Fibroblast of pulmonary artery (primary cell): ENCODE data around the gene MUS81.

Source experiments
- DNase-seq: peaks from one replicate; pipeline ENCODE4 v3.0.0-alpha.2; 2010; ENCODE audit warnings: low read depth
- H3K4me3 ChIP-seq: replicated peaks from 2 replicates; pipeline ENCODE4 v1.5.1; 2011; ENCODE audit warnings: low read depth, mild to moderate bottlenecking, control low read depth, low read length, moderate library complexity
- TF ChIP-seq, protein P1 (sequence below): IDR thresholded peaks from 2 replicates; pipeline ENCODE4 v1.5.1; 2011; ENCODE audit warnings: mild to moderate bottlenecking, control low read depth, low read length, inconsistent platforms; ENCODE audit errors: missing control alignments

MUS81 gene

DNA sequence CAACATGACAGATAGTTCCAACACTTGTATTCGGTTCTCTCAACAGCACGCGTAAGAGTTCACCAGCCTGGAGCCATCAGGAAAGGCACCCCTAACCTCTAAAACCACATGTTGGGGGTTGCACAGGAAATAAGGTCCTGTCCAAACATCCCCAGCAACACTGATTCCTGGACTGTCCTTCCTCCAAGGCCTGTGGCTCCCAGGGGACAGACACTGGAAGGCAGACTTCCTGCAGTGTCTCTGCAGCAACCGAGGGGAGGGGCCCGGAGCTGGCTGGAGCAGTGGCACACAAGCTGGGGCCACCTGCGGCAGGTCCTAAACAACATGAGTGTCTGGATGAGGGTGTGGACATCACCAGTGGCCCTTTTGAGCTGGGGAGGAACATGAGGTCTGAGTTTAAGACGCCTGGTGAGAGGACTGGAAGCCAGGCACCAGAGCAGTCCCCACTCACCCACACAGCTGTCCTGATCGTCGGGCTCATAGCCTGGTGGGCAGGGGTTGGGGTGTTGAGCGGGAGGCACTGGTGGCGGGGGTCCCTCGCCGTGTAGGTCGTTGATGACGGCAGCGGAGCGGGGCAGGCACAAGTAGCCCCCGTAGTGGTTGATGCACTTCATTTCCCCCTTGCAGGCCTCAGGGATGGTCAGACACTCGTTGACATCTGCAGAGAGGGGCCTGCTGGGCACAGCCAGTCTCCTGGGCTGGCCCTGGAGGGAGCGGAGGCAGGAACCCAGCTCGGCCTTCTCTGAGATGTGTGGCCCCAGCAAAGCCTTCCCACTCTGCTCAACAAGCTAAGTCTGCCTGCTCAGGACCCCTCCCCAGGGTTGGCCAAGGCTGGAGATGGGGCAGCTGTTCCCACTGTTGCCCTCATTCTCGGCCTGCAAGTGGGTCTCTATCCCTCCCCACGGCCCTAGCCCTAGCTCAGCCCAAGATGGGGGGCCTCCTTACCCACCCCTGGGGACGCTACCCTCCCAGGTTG lies 10.8 kb downstream of the MUS81 start:
- H3K4me3 ChIP-seq = peak overlapping the region; percentile 67
- TF ChIP-seq, protein P1, sequence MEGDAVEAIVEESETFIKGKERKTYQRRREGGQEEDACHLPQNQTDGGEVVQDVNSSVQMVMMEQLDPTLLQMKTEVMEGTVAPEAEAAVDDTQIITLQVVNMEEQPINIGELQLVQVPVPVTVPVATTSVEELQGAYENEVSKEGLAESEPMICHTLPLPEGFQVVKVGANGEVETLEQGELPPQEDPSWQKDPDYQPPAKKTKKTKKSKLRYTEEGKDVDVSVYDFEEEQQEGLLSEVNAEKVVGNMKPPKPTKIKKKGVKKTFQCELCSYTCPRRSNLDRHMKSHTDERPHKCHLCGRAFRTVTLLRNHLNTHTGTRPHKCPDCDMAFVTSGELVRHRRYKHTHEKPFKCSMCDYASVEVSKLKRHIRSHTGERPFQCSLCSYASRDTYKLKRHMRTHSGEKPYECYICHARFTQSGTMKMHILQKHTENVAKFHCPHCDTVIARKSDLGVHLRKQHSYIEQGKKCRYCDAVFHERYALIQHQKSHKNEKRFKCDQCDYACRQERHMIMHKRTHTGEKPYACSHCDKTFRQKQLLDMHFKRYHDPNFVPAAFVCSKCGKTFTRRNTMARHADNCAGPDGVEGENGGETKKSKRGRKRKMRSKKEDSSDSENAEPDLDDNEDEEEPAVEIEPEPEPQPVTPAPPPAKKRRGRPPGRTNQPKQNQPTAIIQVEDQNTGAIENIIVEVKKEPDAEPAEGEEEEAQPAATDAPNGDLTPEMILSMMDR = no peak
- DNase-seq = no peak

DNA sequence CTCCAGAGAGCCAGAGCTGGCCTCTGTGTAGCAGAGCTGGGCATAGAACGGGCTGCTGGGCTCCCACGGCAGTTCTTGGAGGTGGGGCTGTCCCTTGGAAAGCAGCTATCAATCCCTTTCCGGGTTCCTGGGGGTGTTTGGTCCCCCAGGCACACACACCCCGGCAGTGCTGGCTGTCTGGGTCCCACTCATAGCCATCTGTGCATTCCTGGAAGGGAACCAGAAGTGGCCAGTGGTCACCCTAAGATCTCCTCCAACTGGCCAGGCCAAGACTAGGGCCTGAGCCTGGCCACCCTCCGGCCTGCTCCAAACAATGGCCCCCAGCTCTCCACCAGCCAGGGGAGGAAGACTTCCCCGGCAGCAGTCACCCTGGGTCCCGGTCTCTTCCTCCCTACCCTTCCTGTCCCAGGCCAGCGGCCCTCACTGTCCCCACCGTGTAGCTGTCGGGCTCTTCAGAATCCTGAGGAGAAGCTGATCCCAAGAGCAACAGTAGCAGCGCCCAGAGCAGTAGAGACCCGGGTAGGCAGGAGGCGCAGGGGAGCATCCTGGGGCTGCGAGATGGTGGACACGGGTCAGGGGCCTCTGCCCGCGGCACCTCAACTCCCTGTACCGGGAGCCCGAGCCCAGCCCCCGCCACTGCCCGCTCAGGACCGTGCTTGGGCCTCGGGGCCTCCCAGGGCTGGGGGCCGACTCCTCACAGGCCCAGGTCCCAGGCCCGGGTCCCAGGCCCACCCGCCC lies 11.7 kb downstream of the MUS81 start:
- TF ChIP-seq, protein P1 = peak; percentile 27
- H3K4me3 ChIP-seq = peak overlapping the region; percentile 67
- DNase-seq = no peak

DNA sequence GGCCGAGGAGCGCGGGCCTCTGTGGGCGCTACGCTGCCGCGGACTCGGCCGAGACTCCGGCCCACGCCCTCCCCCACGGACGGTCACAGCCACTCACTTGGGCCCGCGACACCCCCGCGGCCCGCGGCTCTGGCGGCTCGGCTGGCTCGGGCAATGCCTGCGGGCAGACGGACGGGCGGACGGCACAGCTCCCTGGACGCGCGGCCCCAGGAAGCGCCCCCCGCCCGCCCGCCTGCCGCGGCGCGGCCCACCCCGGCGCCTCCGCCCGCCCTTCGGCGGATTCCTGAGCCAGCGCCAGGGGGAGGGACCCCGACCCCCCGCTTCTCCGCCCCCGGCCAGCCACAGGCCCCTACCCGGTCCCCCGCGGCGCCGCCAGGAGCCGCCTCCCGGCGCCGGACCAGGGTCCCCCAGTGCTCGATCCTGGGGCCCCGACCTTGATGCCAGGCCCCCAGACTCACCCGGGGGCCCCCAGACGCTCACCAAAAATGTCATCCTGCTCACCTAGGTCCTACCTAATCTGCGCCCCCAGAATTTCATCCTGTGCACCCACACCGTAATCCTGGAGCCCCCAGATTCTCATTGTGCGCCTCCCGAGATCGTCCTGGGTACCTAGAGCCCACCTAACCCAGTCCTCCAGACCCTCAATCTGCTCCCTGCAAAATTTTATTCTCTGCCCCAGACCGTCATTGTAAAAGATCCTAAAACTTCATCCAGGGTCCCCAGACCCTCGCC lies 12.5 kb downstream of the MUS81 start, which contains the start of gene EFEMP2:
TSS of gene EFEMP2 (minus strand) at position 215 of the 732 bp plus-strand sequence. CDS start 446 bp downstream, outside the sequence.
- no peak for DNase-seq
- TF ChIP-seq, protein P1 = no peak
- peak within 1 kb of the TSS; percentile 67 for H3K4me3 ChIP-seq

DNA sequence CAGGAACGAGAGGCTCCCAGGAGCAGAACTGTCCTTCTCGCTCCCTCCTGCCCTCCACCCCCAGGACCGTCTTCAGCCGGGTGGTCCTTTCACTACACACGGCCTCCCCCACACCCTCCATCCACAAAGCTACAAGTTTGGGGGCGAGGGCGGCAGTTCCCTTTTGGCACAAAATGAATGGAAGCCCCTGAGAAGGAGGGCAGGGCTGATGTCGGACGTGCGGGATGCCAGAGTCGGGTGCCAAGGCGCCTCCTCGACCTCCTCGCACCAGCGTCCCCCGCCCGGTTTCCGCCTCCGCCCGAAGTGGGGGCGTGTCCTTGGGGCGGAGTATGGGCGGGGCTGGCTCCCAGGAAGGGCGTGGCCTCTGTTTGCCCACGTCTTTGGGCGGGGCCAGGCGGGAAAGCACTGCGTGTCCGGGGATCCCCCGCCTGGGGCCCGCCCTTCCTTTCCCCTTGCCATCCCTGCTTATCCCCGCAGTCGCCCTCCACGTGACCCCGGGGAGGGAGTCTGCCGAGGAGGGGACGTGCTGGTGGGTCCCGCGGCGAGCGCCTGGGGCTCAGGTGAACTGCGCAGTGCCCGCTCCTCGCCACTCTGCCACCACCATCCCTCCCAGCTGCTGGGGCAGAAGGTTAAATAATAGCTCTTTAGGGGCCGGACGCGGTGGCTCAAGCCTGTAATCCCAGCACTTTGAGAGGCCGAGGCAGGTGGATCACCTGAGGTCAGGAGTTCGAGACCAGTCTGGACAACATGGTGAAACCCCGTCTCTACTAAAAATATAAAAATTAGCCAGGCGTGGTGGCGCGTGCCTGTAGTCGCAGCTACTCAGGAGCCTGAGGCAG lies 13.3 kb downstream of the MUS81 start:
- peak; percentile 91 for DNase-seq
- TF ChIP-seq, protein P1 = no peak

DNA sequence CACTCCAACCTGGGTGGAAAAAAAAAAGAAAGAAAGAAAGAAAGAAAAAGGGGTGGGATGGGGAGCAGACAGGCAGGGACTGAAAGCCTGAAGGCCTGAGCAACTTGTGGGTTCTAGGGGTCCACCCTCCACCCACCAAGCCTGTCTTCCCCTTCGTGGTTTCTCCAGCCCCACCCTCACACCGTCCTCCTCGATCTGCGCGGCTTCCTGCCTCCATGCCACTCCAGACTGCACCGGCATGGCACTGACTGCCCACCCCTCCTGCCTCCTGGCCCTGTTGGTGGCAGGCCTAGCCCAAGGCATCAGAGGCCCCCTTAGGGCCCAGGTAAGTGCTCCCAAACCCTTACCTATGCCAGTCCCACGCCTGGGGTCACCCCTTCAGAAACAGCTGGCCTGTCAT lies 19.4 kb downstream of the MUS81 start, which contains the start of gene CTSW:
TSS of gene CTSW (plus strand) at position 221 of the 400 bp plus-strand sequence. CDS start at position 239, 18 bp downstream.
- DNase-seq = no peak
- H3K4me3 ChIP-seq = no peak within 1 kb of the TSS

More for the DNA sequence above, 13.3 kb downstream of the MUS81 start:
- H3K4me3 ChIP-seq = peak overlapping the region; percentile 67

More for the DNA sequence above, 19.4 kb downstream of the MUS81 start, which contains the start of gene CTSW:
- TF ChIP-seq, protein P1 = no peak
